ENCODE data around the gene TP53I11.

Gene TP53I11

DNA sequence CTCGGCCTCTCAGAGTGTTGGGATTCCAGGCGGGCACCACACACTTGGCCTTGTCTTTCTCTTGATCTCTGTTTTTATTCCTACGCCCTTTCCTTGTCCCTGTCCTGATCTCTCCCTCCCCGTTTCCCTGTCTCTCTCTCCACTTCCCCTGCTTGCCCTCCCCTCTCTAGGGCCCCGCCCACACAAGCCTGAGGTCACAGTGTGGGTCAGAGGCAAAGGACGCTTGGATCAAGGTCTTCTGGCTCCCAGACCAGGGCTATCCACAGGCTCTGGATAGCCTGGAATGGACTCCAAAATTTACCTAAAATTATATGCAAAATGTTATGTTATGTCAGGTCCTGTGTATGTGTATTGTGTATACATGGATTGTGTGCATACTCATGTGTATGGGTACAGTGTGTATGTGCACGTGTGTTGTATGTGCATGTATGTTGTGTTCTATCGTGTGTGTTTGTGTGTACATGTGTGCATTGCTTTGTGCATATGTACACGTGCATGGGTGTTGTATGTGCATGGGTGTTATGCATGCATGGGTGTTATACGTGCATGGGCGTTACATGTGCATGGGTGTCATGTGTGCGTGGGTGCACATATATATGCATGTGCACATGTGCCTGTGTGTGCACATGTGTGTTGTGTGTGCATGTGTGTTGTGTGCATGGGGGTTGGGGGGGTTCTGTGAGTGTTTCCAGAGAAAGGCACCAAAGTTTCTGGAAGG is 38.3 kb downstream of the TP53I11 start:
- DNase-seq (ENCODE audit: low spot score), result no peak

DNA sequence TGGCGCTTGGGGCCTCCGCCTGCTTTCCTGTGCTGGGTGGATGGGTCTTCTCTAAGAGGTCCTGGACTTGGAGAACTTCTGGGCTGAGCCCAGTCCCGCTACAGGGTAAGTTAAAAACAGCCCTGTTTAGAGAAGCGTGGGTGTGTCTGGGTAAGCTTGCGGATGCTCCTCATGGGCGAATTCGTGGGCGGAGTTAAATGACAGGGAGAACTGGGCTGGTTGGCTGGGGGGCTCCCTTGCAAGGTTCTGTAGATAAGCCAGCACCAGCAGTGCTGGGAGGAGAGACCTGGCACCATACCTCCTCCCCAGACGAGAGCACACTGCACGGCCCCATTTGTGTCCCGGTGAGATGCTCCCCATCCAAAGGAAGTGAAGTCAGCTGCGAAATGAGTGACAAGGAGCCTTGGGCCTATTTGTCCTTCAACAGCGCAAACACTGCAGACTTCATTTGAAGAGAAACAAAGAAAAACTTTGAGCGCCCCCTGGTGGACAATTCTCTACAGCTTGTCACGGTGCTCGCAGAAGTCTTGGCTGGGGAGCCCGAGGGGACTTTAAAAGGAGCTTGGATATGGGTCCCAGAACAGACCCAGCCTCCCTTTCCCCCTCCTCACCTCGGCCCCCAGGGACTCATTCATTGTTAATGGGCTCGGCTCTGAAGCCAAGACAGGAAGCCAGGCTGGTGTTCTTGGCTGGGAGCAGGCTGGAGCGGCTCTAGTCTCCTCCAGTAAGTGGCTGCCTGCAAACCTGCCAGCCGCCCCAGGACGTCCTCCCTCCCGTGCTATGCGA is 39.5 kb downstream of the TP53I11 start:
- DNase-seq (ENCODE audit: low spot score), result peak; percentile 81

DNA sequence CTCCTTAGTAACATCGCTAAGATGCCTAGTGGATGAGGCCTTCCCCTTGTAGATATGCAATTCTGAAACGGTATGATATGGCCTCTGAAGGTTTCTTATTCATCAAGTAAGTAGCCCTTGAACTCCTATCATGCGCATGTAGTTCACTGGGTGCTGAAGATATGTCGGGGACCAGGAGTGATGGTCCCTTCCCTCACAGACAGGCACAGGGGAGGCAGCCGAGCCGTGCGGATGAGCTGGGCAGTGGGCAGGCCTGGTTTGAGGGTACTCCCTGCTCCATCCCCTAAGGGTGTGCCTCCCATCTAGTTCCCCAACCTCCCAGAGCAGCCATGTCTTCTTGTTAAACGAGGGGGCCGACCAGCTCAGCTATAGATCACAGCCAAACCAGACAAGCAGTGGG is 40.1 kb downstream of the TP53I11 start:
- no peak for DNase-seq (ENCODE audit: low spot score)

- DNase-seq (ENCODE audit: low spot score), result no peak
These were observed 41.1 kb downstream of the TP53I11 start for GRCh38 chr11:44909557-44909956.

DNA sequence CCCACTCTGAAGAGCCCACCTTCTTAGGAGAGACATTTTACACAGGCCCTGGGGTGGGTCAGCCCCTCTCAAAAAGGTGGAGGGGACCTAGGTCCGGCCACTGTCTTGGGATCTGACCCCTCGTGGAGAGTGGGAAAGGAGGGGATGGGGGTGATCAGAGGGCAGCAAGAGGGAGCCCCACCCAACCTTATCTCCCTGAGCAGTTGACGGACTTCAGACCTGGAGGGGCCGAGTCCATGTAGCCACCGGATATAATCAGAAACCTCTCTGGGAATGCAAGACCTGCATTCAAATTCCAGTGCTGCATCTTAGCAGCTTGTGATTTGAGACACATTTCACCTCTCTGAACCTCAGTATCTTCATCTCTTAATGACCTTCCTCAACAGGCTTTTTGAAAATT is 44.0 kb downstream of the TP53I11 start:
- DNase-seq (ENCODE audit: low spot score), result no peak

DNA sequence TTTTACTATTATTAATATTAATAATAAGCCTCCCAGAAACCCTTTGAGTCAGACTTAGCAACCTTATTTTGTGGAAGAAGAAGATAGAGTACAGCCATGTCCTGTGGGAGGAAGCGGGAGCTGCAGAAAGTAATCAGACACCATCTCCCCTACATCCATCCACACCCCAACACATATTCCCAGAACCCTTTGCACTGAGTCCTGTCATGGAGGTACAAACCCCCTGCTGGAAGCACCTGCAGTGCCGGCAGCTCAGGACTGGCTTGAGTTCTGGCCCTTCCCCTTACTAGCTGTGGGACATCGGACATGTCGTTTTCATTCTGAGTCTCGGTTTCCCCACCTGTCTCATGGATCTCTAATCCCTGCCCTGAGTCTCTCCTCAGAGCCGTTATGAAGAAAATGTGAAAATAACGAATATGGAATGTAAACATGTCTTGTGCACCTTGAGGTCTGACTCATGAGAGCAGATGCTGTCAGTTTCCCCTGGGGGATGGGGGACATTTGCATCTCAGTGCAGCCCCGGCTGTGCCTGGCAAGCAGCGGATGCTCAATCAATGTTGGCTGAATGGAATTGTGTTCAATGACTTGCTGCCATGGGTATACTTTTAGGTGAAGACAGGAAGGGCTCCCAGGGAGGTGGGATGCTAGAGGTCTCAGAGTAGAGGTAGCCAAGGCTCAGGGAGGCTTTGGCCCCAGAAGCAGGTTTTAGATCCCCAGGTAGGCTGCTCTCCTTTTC is 45.4 kb downstream of the TP53I11 start:
- DNase-seq (ENCODE audit: low spot score), result no peak

- no peak for DNase-seq (ENCODE audit: low spot score)
These were observed 46.2 kb downstream of the TP53I11 start for GRCh38 chr11:44904261-44905020.

DNA sequence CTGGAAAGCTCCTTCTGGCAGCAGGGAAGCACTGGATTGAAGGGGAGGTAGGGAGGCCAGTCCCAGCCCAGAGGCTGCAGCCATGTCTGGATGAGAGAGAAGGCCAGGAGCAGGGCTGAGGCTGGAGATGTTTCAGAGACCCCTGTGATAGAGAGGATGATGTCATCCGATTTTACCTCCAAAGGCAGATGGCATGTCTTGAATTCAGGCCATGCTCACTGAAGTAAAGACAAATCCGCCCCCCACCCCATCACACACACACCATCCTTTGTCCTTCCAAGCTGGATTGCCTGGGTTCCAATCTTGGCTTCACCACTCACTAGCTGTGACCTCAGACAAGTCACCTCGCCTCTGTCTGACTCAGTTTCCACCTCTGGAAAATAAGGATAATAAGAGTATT is 47.2 kb downstream of the TP53I11 start:
- no peak for DNase-seq (ENCODE audit: low spot score)

- DNase-seq (ENCODE audit: low spot score), result no peak
These were observed 47.6 kb downstream of the TP53I11 start for GRCh38 chr11:44903035-44903434.

- no peak for DNase-seq (ENCODE audit: low spot score)
These were observed 48.9 kb downstream of the TP53I11 start for GRCh38 chr11:44901786-44902185.

GRCh38 chr11:44901120-44901633 is 49.5 kb downstream of the TP53I11 start:
- no peak for DNase-seq (ENCODE audit: low spot score)

GRCh38 chr11:44899959-44900358 is 50.7 kb downstream of the TP53I11 start:
- peak; percentile 42 for DNase-seq (ENCODE audit: low spot score)

DNA sequence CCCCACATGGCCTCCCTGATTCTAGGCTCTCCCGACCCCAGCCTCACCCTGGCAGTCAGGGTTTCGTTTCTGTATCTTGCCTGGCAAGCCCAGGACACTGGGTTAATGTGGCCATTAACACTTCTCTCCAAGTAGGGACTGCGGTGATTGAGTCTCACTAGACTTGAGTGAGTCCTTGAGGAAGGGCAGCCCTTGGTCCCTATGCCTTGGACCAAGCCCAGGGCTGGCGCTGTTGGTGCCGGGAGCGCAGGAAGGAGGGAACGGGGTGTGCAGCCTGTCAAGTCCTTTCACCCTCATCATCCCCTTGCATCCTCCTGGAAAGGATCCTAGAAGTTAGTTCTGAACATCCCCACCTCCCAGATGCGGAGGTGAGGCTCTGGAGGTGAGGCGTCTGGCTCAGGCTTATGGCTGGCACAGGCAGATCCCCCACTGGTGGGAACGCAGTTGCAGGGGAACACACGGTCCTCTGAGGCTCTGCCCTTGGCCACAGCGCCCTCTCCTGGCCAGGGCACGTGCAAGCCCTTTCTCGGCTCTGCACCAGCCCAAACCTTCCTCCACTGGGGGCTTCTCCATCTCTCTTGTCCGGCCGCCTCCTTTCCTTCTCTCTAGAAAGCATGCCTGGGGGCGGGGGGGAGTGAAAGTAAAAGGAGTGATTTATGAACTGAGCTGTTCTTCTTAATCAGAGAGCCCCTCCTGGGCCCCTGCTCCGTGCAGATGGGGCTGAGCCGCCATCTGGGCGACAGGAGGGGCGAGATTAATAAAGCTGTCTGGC is 56.7 kb downstream of the TP53I11 start:
- peak; percentile 90 for DNase-seq (ENCODE audit: low spot score)

- peak; percentile 81 for DNase-seq (ENCODE audit: low spot score)
These were observed 57.3 kb downstream of the TP53I11 start for GRCh38 chr11:44893308-44893822.

DNA sequence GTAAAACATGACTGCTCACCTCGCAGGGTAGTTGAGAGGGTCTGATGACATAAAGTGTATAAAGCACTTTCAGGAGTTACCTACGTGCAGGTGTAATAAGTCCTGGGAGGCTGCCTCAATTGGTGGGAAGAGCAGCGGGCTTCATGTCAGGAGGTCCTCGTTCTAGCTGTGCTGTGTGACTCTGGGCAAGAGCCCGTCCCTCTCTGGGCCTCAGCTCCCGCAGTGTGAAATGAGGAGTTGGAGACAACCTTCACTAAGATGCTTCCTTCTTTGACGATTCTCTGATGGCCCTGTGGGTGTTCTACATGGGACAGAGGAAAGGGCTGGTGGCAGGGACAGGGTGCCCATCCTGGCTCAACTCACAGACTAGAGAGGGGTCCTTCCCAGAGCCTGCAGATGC is 57.8 kb downstream of the TP53I11 start:
- no peak for DNase-seq (ENCODE audit: low spot score)

GRCh38 chr11:44889266-44889665 is 61.4 kb downstream of the TP53I11 start:
- no peak for DNase-seq (ENCODE audit: low spot score)

DNA sequence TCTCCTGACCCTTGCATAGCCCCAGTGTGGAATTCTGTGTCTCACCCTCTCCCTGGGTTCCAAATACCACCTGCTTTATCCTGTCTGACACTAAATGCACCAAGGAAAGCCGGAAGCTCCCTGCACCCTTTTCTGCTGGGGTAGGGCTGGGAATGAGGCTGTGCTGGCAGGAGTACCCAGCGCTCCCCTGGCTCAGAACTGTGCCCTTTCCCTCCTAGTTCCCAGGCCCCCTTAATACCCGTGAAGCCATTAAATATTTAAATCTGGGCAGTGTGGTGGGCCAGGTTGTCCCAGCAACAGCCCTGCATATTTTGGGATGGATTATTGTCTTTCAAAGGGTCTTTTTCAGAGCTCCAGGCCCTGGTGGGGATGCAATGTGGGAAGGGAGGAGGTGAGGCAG is 63.0 kb downstream of the TP53I11 start:
- DNase-seq (ENCODE audit: low spot score), result no peak

GRCh38 chr11:44886790-44887140 is 63.9 kb downstream of the TP53I11 start:
- no peak for DNase-seq (ENCODE audit: low spot score)

DNA sequence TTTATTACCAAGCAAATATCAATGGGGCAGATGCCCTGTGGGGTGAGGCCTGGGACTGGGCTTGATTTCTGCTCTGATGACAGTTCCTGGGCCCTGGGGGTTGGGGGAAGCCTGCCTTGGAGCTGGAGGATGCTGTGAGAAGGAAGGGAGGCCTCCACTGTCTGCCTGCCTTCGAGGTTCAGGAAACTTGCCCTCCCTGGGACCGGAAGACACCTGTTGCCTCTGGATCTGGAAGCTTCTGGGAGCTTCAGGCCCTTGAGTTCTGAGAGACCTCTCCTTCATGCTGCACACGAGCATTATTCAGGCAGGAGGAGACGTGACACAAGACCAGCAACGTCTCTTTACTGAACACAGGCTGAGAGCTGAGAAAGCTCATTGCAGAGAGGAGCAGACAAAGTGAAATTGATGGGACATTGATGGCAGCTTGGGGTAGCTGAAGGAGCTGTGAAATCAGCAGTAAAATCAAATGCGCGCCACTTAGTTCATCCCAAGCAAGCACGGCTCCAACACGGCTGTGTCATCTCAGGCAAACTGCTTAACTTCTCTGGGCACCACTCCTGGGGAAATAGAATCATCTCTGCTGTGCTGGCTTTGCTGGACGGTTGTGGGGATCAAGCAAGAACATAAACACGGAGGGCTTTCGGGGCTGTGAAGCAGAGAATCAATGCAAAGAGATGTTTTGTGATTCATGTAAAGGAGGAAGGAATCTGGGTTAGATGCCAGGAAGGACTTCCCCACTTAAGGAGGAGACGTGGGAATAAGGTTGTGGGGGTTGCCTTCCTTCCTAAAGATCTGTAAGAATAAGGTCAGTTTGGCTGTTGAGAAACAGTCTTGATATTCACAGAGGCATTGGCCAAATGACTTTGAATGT is 64.5 kb downstream of the TP53I11 start:
- DNase-seq (ENCODE audit: low spot score), result no peak

Measured in D341Med (cell line).